Islet of Langerhans (tissue), 1 donor: Measurements from ENCODE around the gene COL4A4.
"Not testable (repeated sequence)": the region's sequence is repeated elsewhere in the genome, so short reads cannot be mapped to it uniquely, and the experiment has no call there.

Experiments
- FAIRE-seq: peaks from one replicate; lab custom pipeline; 2011; peaks lifted over from hg19 to GRCh38; lab: Jason Lieb, UNC

Gene COL4A4

DNA sequence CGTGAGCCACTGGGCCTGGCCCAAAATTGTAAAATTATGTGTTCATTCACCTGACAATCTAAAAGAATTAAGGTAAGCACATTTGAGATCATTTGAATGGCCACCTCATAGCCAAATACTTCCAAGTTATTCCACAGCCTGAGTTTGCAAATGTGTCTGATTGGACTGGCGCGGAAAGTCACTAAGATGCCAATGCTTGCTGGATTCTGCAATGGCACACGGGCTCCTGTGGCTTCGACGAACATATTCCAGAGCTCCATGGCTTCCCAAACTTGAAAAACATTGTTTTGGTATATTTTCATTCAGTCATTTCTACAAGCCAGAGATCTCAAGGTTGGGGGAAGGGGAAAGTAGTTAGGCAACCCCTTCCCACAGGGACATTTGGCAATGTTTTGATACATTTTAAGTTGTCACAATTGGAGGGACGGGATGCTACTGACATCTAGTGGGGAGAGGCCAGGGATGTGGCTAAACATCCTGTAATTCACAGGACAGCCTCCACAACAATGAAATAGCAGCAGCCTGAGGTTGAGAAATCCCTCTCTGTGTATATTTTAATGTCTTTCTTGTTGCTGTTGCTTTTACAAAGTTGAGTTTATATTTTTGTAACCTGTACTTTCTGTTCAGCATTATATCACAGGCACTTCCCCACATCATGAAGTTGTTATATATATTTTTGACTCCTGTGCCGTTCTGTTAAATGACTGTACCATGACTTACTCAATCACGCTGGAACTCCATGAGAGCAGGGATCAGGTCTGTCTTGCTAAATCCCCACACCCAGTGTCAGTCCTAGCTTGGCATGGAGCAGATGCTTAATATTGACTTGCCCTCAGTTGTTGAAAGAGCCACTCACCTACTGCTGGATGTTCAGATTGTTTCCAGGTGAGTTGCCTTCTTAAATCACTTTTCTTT lies 56.9 kb downstream of the COL4A4 start:
- FAIRE-seq = peak; percentile 82

- no peak for FAIRE-seq
Measured at GRCh38 chr2:227103583-227103982, 60.4 kb downstream of the COL4A4 start.

GRCh38 chr2:227099340-227099739 lies 64.7 kb downstream of the COL4A4 start:
- FAIRE-seq = no peak

DNA sequence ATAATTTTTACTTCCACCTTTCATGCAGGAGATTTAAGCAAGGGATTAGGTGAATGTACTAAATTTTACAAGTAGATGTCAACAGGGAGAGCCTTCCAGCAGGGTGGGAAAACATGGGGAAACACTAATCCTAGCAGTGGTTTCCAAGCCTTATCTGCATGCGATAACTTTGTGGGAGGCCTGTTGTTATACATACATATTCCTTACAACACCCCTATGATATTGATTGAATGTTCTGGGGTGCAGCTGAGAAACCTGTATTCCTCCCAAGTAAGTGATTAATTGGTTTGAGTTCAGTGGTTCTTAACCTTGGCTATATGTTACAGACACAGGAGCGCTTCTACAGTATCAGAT lies 65.9 kb downstream of the COL4A4 start:
- FAIRE-seq = no peak

DNA sequence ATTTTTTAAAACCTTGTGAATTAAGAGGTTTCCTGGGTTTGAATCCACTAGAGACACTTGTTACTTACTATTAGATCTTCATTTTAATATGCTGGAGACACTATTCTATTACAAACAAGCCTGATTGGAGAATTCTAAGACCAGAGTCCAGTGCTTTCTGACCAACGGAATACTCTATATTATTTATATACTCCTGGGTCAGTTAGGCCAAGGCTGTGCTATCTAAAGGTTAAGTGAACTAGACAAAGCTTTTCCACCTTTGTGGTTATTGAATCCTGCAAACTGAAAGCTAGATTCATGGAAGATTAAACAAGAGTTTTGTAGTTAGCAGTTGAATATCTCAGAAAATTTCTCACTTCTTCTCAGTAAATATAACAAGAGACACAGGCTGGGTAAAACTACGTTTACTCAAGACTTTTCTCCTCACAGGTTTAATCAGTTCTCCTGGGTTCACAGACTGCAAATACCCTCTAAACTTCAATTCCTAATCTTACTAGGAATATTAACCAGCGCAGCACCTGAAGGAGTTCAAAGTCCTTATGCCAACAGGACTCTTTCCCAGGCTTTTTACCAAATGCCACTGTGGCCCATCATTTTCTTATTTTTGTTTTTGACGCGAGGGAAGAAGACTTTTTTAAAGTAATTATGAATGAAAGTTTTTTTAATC lies 66.4 kb downstream of the COL4A4 start:
- no peak for FAIRE-seq

GRCh38 chr2:227095346-227095745 lies 68.7 kb downstream of the COL4A4 start:
- FAIRE-seq = no peak

GRCh38 chr2:227082286-227082685 lies 81.7 kb downstream of the COL4A4 start:
- FAIRE-seq = no peak

DNA sequence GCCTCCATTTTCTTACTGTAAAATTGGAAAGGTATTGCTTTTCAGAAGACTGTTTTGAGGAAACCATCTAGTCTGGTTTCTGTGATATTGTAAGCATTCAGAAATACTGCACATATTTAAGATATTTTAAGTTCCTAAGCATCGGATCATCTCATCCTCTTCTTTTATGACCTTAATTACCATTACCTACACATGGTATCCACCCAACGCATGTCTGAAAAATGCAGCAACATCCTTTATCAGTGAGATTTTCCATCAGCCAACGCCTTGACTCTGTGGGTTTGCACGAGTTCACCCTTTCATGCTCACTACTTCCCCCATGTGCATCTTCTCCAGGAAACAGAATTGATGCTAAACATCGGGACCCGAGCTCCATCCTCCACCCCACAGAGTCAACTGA lies 84.3 kb downstream of the COL4A4 start:
- FAIRE-seq = no peak

- FAIRE-seq = not testable (repeated sequence)
Measured at GRCh38 chr2:227065065-227065464, 98.9 kb downstream of the COL4A4 start.

- no peak for FAIRE-seq
Measured at GRCh38 chr2:227058888-227059399, 105.1 kb downstream of the COL4A4 start.

- FAIRE-seq = no peak
Measured at GRCh38 chr2:227057743-227058447, 106.1 kb downstream of the COL4A4 start.

GRCh38 chr2:227057060-227057459 lies 106.9 kb downstream of the COL4A4 start:
- FAIRE-seq = no peak

DNA sequence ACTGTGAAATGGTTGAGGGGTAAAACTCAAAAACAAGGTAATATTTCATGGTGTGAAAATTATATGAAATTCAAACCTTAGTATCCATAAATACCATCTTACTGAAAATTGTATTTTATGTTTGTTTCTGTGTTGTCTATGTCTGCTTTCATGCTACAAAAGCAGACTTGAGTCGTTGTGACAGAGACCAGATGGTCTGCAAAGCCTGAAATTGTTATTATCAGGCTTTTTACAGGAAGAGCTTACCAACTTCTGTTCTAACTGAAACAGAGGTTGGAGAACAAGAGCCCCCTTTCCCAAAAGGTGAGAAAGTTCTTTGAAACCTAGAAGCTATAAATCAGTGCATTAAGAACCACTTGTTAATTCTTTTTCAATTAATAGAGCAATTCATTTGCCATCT lies 110.0 kb downstream of the COL4A4 start:
- no peak for FAIRE-seq

DNA sequence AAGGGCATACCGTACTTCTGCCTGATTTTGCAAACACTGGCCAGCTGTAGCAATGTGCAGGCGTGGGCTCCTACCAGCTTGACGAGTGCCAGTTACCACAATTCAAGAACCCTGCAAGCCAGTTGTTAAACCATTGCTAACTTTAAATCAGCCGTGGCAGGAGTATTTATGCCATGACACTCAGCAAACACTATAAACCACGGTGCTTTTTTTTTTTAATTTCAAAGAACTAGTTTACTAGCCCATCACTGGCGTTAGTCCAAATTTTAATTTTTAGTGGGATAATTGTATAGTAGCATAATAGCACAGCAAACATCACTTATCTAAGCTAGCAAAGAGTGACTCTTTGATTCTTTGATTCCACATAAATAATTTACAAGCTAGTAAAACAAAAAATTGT lies 111.1 kb downstream of the COL4A4 start:
- no peak for FAIRE-seq

- FAIRE-seq = no peak
Measured at GRCh38 chr2:227043981-227044380, 120.0 kb downstream of the COL4A4 start.

DNA sequence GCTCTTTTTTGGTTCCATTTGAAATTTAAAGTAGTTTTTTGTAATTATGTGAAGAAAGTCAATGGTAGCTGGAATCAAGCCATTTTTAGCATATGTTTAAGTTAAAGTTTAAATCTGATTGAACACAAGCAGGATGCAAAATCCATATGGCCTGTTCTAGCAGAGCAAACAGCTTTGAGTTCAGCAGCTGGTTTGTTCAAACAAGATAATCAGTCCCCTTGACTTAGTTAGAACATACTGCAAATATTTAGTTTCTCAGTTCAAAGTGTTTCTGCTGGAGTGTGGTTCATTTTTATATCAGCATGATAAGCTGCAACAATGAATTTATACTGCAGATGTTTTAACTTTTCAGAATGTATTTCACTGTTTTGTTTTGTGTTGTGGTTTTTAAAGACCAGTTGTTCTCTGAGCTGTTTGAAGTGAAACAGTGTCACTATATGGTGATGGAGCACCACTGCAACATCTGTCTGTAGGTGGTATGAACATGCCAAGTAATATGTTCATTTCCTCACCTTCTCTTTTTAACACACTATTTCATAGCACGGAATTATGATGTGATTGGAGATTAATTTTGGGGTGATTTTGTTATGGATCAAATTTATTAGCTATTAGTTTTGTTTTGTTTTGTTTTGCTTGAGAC lies 125.3 kb downstream of the COL4A4 start:
- FAIRE-seq = no peak

DNA sequence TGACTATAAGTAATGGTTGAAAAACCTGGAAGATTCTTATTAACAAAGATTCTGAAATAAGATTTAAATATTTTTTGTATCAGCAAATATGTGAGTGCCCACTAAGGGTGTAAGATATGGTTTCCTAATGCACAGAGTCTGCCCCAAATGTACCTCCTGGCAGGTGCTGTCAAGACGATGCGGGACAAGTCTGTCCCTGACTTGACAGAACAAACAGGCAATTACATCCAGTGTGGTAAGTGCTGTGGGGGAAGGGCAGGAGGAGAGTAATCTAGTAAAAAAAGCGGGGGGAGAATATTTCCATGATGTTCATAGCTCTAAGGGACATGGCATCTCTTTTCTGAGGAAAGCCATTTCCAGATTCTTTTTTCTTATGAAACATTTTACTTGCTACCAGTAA lies 127.5 kb downstream of the COL4A4 start:
- FAIRE-seq = no peak

GRCh38 chr2:227035711-227036367 lies 128.2 kb downstream of the COL4A4 start:
- FAIRE-seq = no peak

DNA sequence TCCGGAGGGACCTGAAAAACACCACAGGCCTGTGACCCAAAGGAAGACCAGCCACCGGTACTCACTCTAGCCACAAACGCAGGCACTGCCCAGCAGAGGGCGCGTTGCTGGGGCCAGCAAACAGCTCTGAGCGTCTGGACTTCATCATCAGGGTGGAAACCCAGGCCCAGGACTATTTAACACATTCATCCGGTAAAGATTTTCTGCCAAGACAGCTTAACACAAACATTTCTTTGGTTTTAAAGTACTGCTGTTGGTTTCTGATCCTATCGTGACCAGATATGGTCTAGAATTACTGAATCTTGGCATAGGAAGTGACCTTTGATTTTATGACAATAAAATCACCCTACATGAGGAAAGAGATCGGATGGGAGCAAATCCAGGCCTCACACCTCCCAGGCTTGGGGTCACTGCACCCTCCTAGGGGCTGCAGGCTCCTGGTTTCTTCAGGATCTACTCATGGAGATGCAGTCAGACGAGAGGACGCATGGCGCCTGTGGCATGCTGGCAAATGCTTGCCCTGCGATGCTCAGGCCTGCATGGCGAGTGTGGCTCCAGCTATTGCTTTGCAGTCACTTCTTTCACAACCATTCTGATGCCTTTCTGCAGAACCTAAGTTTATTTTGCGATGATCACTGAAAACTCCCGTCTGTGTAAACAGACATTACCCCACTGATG lies 130.4 kb downstream of the COL4A4 start:
- no peak for FAIRE-seq

DNA sequence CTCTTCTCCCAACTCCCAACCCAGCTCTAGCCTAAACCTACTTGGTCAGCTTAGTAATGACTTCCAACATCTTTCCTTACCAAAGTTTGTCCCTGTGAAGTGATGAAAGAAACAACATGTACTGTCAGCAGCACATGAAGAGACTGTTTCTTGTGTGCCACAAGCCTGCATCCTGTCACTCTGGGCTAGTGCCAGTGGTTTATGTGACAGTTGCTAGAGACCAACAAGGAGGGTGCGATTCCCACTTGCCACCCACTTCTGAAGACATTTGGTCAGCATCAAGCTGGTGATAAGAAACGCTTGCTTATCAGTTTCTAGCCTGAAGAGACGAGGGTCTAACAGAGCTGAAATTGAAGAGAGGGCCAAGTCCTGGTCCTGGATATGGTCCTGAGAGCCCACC lies 132.6 kb downstream of the COL4A4 start:
- no peak for FAIRE-seq

DNA sequence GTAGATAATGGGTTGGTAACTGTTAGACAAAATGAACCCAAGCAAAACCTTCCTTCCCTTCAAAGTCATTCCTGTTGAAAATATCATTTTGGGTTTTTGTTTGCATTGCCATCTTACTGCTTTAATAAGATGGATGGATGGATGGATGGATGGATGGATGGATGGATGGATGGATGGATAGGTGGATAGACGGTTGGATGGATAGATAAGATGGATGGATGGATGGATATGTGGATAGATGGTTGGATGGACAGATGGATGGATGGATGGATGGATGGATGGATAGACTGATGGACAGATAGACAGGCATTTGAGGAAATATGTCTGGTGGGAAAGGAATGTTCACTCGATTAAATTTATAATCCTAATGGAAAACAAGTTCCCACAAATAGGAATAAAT lies 133.2 kb downstream of the COL4A4 start:
- FAIRE-seq = no peak
